Islet of Langerhans (tissue), 1 donor: ENCODE results near the gene TSPAN10.

Experiments
- FAIRE-seq: peaks from one replicate; lab custom pipeline; 2011; peaks lifted over from hg19 to GRCh38; lab: Jason Lieb, UNC

Gene TSPAN10

DNA sequence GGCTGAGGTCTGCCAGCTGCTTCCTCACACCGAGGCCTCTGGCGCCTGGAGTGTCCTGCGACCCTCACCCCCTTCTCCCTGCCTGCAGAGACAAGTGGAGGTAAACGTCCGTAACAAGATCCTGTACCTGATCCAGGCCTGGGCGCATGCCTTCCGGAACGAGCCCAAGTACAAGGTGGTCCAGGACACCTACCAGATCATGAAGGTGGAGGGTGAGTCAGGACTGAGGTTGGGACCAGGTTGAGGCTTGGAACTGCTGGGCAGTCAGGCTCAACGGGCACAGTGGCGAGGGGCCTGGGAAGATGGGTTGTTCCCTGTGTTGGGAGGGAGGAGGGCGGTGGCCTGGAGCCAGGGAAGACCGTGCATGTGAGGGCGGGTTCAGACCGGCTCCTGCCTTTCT is 51.6 kb downstream of the TSPAN10 start:
- FAIRE-seq = no peak

DNA sequence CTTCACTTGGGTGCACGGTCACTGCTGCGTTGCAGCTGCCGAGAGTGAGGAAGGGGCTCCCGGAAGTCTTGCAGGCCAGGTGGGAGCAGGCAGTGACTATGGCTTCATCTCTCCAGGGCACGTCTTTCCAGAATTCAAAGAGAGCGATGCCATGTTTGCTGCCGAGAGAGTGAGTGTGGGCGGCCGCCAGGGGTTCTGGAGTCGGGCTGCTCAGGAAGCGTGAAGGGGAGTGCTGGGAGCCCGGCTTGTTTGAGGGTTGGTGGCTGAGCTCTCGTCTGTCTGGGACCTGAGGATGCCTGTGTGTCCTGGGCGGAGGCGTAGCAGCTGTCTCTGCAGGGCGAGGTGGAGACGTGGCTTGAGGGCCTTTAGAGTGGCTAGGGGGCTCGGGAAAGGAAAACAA is 53.1 kb downstream of the TSPAN10 start:
- no peak for FAIRE-seq

DNA sequence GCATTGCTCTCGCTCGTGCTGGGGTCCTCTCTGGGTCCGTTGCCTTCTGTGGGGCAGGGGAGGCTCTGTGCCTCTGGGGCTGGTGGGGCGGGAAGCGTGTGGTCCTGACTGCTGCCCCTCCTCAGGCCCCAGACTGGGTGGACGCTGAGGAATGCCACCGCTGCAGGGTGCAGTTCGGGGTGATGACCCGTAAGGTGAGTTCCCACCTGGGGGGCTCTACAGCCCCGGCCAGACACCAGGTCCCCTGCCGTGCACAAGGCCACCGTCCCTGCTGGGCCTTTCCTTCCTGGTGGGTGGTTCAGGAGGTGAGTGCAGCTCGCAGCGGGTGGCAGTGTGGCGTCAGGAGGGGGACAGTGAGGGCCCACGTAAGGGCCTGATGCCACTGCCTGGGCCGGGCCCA is 53.6 kb downstream of the TSPAN10 start:
- FAIRE-seq = no peak

DNA sequence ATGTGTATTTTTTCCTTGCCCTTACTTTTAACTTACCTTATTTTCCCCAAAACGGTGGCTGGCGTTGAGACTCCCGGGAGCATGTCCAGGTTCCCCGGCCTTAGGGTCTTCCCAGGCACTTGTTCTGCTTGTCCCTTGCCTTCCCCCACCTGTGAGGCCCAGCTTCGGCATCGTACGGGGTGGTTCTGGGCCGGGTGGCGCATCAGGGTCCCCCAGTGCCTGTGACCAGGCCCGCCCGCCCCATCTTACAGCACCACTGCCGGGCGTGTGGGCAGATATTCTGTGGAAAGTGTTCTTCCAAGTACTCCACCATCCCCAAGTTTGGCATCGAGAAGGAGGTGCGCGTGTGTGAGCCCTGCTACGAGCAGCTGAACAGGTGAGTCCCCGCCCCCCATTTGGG is 54.2 kb downstream of the TSPAN10 start:
- FAIRE-seq = no peak

DNA sequence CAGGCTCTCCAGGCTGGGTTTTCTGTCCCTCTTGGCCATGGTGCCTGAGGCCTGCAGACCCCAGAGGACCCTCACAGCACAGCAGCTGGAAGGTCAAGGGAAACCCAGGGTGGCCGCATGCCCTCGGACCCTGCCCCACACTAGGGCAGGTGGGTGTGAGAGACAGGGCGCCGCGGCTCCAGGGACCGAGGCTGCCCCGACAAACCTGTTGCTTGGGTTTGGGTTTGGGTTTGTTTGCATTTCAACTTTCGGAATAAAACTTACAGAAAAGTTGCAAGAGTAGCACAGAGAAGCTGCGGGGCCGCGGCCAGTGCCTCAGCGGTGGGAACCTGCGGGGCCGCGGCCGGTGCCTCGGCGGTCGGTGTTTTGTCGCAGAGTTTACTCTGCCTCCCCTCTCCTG is 54.6 kb downstream of the TSPAN10 start:
- FAIRE-seq = no peak

DNA sequence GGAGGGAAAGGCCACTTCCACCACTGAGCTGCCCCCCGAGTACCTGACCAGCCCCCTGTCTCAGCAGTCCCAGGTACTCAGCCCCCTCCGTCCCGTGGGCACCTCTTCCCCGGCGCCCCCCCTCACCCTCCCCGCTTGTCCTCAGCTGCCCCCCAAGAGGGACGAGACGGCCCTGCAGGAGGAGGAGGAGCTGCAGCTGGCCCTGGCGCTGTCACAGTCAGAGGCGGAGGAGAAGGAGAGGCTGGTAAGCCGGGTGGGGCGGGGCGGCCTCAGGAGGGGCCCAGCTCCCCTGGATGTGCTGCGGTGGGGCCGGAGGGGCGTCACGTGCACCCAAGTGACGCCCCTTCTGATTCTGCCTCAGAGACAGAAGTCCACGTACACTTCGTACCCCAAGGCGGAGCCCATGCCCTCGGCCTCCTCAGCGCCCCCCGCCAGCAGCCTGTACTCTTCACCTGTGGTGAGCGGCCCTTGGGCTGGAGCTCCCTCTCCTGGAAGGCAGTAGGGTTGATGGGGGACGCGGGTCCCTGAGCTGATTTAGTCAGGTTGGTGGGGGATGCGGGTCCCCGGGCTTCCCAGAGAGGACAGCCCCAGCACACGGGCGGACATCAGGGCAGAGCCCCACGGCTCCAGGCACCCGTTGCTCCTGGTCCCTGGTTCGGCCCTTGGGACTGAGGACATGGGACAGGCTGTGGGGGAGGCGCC is 56.7 kb downstream of the TSPAN10 start:
- FAIRE-seq = no peak

DNA sequence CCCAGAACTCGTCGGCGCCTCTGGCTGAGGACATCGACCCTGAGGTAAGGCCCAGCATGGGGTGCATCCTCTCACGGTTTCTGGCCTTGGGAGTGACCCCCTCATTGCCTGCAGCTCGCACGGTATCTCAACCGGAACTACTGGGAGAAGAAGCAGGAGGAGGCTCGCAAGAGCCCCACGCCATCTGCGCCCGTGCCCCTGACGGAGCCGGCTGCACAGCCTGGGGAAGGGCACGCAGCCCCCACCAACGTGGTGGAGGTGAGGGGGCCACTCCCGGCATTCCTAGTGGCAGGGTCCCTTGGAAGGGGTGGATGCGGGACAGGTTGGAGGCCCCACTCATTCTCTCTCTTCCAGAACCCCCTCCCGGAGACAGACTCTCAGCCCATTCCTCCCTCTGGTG is 57.8 kb downstream of the TSPAN10 start:
- FAIRE-seq = no peak

DNA sequence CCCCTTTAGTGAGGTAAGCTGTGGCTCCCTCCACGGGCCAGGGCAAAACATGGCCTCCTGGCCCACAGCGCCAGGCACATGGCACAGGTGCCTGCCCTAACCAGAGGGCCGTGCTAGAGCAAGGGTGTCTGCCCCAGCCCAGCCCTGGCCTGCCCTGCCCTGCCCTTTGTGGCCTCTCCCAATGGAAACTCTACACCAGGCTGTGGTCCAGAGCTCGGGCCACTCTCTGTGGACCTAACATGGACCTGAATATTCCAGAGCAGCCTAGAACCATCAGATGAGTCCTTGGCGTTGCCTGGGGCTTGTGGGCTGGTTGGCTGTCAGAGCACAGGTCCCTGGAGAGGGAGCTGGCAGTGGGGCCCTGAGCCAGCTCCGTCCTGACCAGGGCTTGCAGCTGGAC is 58.2 kb downstream of the TSPAN10 start:
- no peak for FAIRE-seq

DNA sequence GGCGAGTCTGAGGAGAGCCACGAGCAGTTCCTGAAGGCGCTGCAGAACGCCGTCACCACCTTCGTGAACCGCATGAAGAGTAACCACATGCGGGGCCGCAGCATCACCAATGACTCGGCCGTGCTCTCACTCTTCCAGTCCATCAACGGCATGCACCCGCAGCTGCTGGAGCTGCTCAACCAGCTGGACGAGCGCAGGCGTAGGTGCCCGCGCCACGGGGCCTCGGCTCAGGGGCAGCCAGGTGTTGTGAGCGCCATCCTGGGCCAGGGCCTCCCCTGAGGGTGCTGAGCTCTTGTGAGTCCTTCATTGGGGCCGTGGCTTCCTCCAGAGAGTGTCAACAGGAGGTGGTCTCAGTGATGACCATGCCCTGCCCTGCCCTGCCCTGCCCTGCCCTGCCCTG is 58.8 kb downstream of the TSPAN10 start:
- no peak for FAIRE-seq

DNA sequence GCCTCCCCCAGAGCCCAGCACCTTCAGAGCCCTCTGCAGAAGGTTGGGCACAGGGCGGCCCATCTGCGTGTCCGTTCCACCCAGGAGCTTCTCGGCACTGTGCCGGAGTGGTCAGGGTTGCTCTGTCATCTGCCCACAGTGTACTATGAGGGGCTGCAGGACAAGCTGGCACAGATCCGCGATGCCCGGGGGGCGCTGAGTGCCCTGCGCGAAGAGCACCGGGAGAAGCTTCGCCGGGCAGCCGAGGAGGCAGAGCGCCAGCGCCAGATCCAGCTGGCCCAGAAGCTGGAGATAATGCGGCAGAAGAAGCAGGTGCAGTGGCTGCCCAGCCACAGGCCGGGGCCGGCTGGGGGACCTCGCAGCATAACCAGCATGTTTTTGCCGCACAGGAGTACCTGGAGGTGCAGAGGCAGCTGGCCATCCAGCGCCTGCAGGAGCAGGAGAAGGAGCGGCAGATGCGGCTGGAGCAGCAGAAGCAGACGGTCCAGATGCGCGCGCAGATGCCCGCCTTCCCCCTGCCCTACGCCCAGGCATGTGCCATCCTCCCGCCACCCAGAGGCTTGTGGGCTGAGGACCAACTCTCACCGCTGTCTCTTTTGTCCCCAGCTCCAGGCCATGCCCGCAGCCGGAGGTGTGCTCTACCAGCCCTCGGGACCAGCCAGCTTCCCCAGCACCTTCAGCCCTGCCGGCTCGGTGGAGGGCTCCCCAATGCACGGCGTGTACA is 59.4 kb downstream of the TSPAN10 start:
- no peak for FAIRE-seq

DNA sequence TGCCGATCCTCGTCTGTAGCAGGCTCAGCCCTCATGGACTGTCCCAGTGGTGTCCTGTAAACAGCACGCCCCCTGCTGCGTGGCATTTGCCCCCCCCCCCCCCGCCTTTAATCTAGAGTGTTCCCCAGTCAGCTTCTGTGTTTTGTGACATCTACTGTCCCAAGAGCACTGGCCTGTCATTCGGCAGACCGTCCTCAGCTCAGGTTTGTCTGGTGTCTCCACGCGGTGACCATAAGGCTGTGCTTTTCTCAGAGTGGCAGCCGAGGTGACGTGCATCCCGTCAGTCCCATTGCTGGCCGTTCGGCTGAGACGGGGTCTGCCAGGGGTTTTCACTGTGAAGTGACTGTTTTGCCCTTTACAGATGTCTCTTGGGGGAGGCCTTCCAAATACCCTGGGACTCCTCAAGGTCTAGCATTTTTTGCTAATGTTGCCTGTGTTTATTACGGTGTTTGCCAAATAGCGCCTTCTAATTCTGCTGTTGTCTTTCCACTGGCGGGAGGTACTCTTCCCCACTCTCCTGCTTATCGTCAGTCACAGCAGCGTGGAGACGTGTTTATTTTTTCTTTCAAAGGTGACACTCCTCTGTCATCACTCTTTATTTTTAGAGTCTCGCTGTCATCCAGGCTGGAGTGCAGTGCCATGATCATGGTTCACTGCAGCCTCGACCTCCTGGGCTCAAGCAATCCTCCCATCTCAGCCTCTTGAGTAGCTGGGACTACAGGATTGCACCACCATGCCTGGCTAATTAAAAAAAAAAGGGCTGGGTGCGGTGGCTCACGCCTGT is 60.5 kb downstream of the TSPAN10 start:
- FAIRE-seq = no peak
